Right lobe of liver (tissue), 6 donors: ENCODE data around the gene ZDHHC14. TPM values are rescaled to one million over a fixed set of nuclear protein-coding genes. Genes with fewer than 3 reads are reported as not detected.

Experiments used
- ATAC-seq, 4 donors: fragments of 200-7000 bp; cut with Tn5 transposase; one replicate each; pipeline ENCODE4 v1.9.1; 2020; ENCODE audit warnings: mild to moderate bottlenecking in 4 of 4, moderate library complexity in 4 of 4
- DNase-seq, 3 donors: peaks; one replicate each; pipeline ENCODE4 v3.0.0-alpha.2; 2020
- H3K27ac ChIP-seq, 3 donors: fragments of 200-600 bp; one replicate each; pipeline ENCODE4 v1.8.0; 2022
- H3K27me3 ChIP-seq, 2 donors: fragments of 200-600 bp; one replicate each; pipeline ENCODE4 v1.8.0; 2022
- H3K36me3 ChIP-seq, 4 donors: fragments of 200-600 bp; sonication (generic) in 1 of 4; one replicate each; pipeline versions ENCODE4 v1.5.1 to v1.8.0; 2017 to 2022; ENCODE audit warnings: control low read depth in 1 of 4
- H3K4me1 ChIP-seq, 4 donors: fragments of 200-600 bp; sonication (generic) in 1 of 4; one replicate each; pipeline versions ENCODE4 v1.5.1 to v1.8.0; 2017 to 2022; ENCODE audit warnings: control low read depth in 1 of 4
- H3K4me3 ChIP-seq, 3 donors: fragments of 200-600 bp; one replicate each; pipeline ENCODE4 v1.8.0; 2022
- H3K9me3 ChIP-seq, 4 donors: fragments of 200-600 bp; sonication (generic) in 1 of 4; one replicate each; pipeline versions ENCODE4 v1.5.1 to v1.8.0; 2017 to 2022; ENCODE audit warnings: control low read depth in 1 of 4
- POLR2A ChIP-seq: fragments of 450-650 bp; IDR thresholded peaks from one replicate; pipeline ENCODE4 v1.6.1; 2017; ENCODE audit warnings: antibody characterized with exemption, mild to moderate bottlenecking
- WGBS: methylation state at CpG from one replicate; pipeline ENCODE4 v1.1.6; 2018; ENCODE audit warnings: low coverage, low lambda C conversion rate; ENCODE audit not compliant: insufficient coverage; ENCODE audit errors: missing lambda C conversion rate; 5-methylcytosine and 5-hydroxymethylcytosine counted together
- intact Hi-C, 2 donors: fragments of 100-400 bp; cut with DNase I; formaldehyde crosslinking; loops; one replicate each; pipeline versions ENCODE4 v1.11.2 to v1.14.1; 2022
- total RNA-seq, 6 experiments: library from RNA; depleted of rRNA in 2 of 6; stranded (reverse); fragments of >200 nt in 2 of 6; fragmentation: NEBNext Ultra II Directional in 3 of 6; extraction: Animal tissue kit (Norgen Biotek cat#: 25700) in 3 of 6; gene quantifications; one replicate each; pipeline versions ENCODE4 v1.1.0 to v1.2.4, GENCODE V29; 2016 to 2023
- TF ChIP-seq, protein P1 (sequence below), 4 donors: fragments of 200-600 bp in 3 of 4; fragments of 450-650 bp in 1 of 4; IDR thresholded peaks; one replicate each; pipeline versions ENCODE4 v1.5.1 to v1.8.0; 2016 to 2022; ENCODE audit warnings: antibody characterized with exemption in 4 of 4, mild to moderate bottlenecking in 2 of 4
- donor health status: DM: no; HTN: yes; CAD: no.
- donor health status: DM: no; HTN: no; CAD: no.
- donor health status: DM: no; HTN: no; CAD: no.
- donor health status: DM: no; HTN: yes; CAD: no.
- donor health status: DM: no; HTN: yes; CAD: no.

The ZDHHC14 gene
- total RNA-seq, 6 experiments from 2014 or later = 7.3 to 13.0 (median 10.3) TPM

DNA sequence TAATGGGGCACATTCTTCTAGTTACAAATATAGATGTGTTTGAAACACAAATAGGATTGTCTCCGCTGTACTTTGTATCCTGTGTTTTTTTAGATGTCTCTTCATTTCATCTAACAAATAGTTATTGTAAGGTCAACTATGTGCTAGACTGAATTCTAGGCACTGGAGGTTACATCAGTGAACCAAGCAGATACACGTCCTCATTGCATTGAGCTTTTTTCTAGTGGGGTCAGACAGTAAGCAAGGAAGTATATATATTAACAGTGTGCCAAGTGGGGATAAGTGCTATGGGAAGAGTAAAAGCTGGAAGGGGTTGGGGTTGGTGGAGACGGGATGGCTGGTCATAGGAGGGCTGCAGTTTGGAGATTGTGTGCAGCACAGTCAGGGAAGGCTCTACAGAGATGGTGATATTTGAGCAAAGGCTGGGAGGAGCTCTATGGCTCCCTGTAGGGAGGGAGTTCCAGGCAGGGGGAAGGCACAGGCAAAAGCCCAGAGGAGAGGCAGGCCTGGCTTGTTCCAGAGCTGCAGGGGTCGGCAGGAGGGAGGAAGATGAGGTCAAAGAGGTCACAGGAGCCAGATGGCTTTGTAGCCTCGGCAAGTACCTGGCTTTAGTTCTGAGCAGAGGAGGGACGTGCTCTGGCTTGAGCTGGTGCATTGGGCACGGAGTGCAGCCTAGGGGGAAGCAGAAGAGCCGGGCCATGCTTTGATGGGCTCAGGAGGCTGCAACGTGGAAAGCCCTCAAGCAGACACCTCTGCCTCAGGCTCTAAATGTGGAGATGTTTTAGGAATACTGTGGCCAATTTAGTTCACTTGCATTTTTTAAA lies 152.3 kb downstream of the ZDHHC14 start:
- intact Hi-C loops = no loop called here
- H3K4me1 ChIP-seq = peaks cover 0 to 50% (median 25%) of the 10 kb centered on the region in 4 donors
- H3K36me3 ChIP-seq = no peaks in the 10 kb centered on the region
- H3K27ac ChIP-seq = no peak overlapping the region
- WGBS = 70% methylated on average over 7 of the region's 9 CpGs
- H3K27me3 ChIP-seq = no peaks in the 10 kb centered on the region
- no peaks in the 10 kb centered on the region for H3K9me3 ChIP-seq
- TF ChIP-seq, protein P1, sequence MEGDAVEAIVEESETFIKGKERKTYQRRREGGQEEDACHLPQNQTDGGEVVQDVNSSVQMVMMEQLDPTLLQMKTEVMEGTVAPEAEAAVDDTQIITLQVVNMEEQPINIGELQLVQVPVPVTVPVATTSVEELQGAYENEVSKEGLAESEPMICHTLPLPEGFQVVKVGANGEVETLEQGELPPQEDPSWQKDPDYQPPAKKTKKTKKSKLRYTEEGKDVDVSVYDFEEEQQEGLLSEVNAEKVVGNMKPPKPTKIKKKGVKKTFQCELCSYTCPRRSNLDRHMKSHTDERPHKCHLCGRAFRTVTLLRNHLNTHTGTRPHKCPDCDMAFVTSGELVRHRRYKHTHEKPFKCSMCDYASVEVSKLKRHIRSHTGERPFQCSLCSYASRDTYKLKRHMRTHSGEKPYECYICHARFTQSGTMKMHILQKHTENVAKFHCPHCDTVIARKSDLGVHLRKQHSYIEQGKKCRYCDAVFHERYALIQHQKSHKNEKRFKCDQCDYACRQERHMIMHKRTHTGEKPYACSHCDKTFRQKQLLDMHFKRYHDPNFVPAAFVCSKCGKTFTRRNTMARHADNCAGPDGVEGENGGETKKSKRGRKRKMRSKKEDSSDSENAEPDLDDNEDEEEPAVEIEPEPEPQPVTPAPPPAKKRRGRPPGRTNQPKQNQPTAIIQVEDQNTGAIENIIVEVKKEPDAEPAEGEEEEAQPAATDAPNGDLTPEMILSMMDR (IDR thresholded peaks at IDR 0.05) = no peak
- TF ChIP-seq POLR2A = no peak
- DNase-seq (no peak), ATAC-seq (no peak)
- no peak overlapping the region for H3K4me3 ChIP-seq

DNA sequence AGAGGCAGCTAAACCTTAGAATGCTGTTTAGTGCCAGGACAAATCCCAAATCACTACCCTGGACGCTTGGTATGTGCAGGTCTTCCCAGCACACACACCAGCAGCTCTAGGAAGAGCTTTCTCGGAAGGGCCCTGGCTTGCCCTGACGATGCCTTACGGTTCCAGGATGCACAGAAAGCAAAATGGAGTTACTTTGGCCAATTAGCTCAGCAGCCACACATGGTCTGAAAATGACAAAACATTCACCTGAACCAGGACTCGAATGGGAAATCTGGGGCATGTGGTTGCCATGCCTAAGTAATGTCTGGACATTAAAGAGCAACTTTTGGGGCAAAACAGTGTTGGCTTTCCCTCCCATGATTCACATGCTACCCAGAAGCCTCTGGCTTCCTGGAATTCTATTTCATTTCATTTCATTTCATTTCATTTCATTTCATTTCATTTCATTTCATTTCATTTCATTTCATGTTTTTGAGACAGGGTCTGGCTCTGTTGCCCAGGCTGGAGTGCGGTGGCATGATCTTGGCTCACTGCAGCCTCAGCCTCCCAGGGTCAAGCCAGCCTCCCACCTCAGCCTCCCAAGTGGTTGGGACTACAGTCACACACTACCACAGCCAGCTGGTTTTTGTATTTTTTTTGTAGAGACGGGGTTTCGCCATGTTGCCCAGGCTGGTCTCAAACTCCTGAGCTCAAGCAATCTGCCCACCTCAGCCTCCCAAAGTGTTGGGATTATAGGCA lies 153.3 kb downstream of the ZDHHC14 start:
- intact Hi-C loops = no loop called here
- Histone ChIP-seq H3K4me1 (peaks cover 0 to 44% (median 23%) of the 10 kb centered on the region in 4 donors), H3K27me3 (no peaks in the 10 kb centered on the region), H3K27ac (no peak overlapping the region), H3K4me3 (no peak overlapping the region), H3K9me3 (no peaks in the 10 kb centered on the region), H3K36me3 (no peaks in the 10 kb centered on the region)
- no peak for ATAC-seq
- 97% methylated on average over 5 of the region's 8 CpGs for WGBS
- no peak for DNase-seq
- TF ChIP-seq, protein P1 (IDR thresholded peaks at IDR 0.05) = no peak
- TF ChIP-seq POLR2A = no peak

DNA sequence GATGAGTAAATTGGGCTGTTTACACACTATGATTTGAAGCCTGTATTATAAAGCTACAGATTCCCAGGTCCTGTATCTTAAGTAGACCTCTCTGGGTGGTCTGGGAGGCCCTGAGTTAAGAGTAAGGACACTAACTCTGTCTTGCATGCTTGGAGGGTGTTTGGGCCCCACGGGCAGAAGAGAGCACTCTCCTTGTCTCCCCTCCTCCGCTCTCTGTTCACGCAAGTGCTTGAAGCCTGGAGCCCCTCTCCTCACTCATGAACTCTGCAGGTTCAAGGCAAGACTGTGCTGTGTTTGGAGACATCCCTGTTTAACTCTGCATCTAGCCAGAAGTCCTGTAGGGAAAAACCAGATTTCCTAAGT lies 154.0 kb downstream of the ZDHHC14 start:
- TF ChIP-seq POLR2A = no peak
- TF ChIP-seq, protein P1 (IDR thresholded peaks at IDR 0.05) = no peak
- DNase-seq (no peak), ATAC-seq (no peak)
- H3K27ac ChIP-seq = peak overlapping the region; percentile 8 to 58 (median 26)
- H3K27me3 ChIP-seq = no peaks in the 10 kb centered on the region
- no peaks in the 10 kb centered on the region for H3K9me3 ChIP-seq
- intact Hi-C loops = no loop called here
- no peaks in the 10 kb centered on the region for H3K36me3 ChIP-seq
- H3K4me1 ChIP-seq = peaks cover 0 to 44% (median 22%) of the 10 kb centered on the region in 4 donors
- WGBS = 63% methylated on average over 1 of the region's 3 CpGs
- no peak overlapping the region for H3K4me3 ChIP-seq

DNA sequence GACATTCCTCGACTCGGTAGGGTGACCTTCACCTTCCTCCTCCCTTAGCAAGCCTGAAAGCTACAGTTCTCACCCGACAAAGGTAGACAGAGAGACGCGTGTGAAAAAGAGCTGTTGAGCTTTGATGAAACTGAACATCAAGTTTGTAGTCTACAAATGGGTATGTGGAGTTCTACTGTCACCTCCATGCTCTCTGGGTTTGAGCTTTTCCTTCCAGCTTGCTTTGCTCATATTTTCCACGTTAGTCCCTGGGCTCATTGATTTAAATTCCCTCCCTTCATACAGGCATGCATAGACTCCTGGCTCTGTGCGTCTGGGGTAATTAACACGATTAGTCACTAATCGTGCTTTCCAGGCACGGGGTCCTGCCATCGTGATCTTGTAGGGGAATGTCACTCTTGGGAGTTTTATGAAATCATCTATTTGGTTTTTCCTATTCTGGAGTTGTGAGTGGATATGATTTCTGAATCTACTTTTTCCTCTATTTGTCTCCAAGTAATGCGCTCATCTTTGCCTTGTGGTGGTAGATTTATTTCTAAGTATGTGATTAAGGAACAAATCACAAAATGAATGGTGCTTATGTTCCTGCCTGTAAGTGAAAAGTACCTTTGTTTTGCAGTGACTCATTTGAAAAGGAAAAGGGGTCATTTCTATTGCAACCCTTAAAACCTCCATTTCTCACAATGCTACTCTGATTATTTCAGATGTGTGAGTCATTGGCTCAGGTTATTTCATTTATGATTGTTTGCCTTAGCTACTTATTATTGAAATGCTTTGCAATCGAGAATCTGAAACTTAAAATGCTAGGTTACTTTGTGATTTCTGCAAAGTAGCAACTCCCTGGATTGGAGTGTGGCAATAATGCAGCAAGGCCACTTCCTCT lies 154.6 kb downstream of the ZDHHC14 start:
- Histone ChIP-seq H3K4me3 (no peak overlapping the region), H3K36me3 (no peaks in the 10 kb centered on the region), H3K27me3 (no peaks in the 10 kb centered on the region), H3K9me3 (no peaks in the 10 kb centered on the region), H3K4me1 (peaks cover 0 to 44% (median 26%) of the 10 kb centered on the region in 4 donors), H3K27ac (peak overlapping the region; percentile 8 to 58 (median 26))
- intact Hi-C loops = no loop called here
- ATAC-seq = peak in 1 of 4 donors; percentile 6
- TF ChIP-seq, protein P1 (IDR thresholded peaks at IDR 0.05) = no peak
- TF ChIP-seq POLR2A = no peak
- DNase-seq = no peak
- 37% methylated on average over 13 of the region's 13 CpGs for WGBS
